Smooth muscle cell (in vitro differentiated cells): Measurements from ENCODE around the gene SLC9A1. TPM values are rescaled to one million over a fixed set of nuclear protein-coding genes. Genes with fewer than 3 reads are reported as not detected.

Experiments used
- DNase-seq: peaks from one replicate; lab custom pipeline; 2025; ENCODE audit not compliant: unreplicated experiment; lab: John Stamatoyannopoulos, UW
- H2AFZ ChIP-seq: fragments of 200-600 bp; sonication (generic); 2 replicates; pipeline ENCODE4 v1.6.0; 2016; ENCODE audit warnings: antibody characterized with exemption, low read depth, mild to moderate bottlenecking
- H3F3A ChIP-seq: fragments of 200-600 bp; sonication (generic); 2 replicates; pipeline ENCODE4 v1.6.0; 2017; ENCODE audit warnings: antibody characterized with exemption, low read depth
- H3K27ac ChIP-seq: fragments of 200-600 bp; sonication (generic); 2 replicates; pipeline ENCODE4 v1.5.1; 2016; ENCODE audit warnings: low read depth, mild to moderate bottlenecking
- H3K27me3 ChIP-seq: fragments of 200-600 bp; sonication (generic); 2 replicates; pipeline ENCODE4 v1.6.1; 2016; ENCODE audit warnings: low read depth, mild to moderate bottlenecking
- H3K36me3 ChIP-seq: fragments of 200-600 bp; sonication (generic); 2 replicates; pipeline ENCODE4 v1.5.1; 2016; ENCODE audit warnings: low read depth
- H3K4me1 ChIP-seq: fragments of 200-600 bp; sonication (generic); 2 replicates; pipeline ENCODE4 v1.5.1; 2016; ENCODE audit warnings: low read depth
- H3K4me2 ChIP-seq: fragments of 200-600 bp; sonication (generic); 2 replicates; pipeline ENCODE4 v1.6.0; 2016; ENCODE audit warnings: mild to moderate bottlenecking
- H3K4me3 ChIP-seq: fragments of 200-600 bp; sonication (generic); 2 replicates; pipeline ENCODE4 v1.5.1; 2016; ENCODE audit warnings: mild to moderate bottlenecking
- H3K79me2 ChIP-seq: fragments of 200-600 bp; sonication (generic); 2 replicates; pipeline ENCODE4 v1.6.0; 2016; ENCODE audit warnings: low read depth, mild to moderate bottlenecking
- H3K9ac ChIP-seq: fragments of 200-600 bp; sonication (generic); 2 replicates; pipeline ENCODE4 v1.6.0; 2016; ENCODE audit warnings: low read depth
- H3K9me3 ChIP-seq: fragments of 200-600 bp; sonication (generic); replicated peaks from 2 replicates; pipeline ENCODE4 v1.5.1; 2016; ENCODE audit warnings: low read depth
- H4K20me1 ChIP-seq: fragments of 200-600 bp; sonication (generic); 2 replicates; pipeline ENCODE4 v1.6.0; 2016; ENCODE audit warnings: low read depth
- WGBS: methylation state at CpG from one replicate; pipeline ENCODE4 v1.1.7; 2016; ENCODE audit warnings: low lambda C conversion rate; 5-methylcytosine and 5-hydroxymethylcytosine counted together
- polyA plus RNA-seq: library from polyadenylated mRNA; unstranded; fragments of >200 nt; fragmentation: Nextera tagmentation; extraction: Ambion mirVana; gene quantifications from 2 replicates; pipeline ENCODE4 v1.2.1, GENCODE V29; 2016
- total RNA-seq: library from RNA; depleted of rRNA; stranded (reverse); fragments of >200 nt; gene quantifications from 2 replicates; pipeline ENCODE4 v1.2.3, GENCODE V29; 2014
- TF ChIP-seq, protein P1 (sequence below): fragments of 200-600 bp; sonication (generic); IDR thresholded peaks from 2 replicates; pipeline ENCODE4 v1.5.1; 2017; ENCODE audit warnings: borderline replicate concordance, mild to moderate bottlenecking, antibody characterized with exemption; ENCODE audit not compliant: insufficient read depth, poor library complexity, severe bottlenecking

SLC9A1 gene
- total and polyA plus RNA-seq, 2 experiments from 2014 or later, result 16.5 to 37.4 TPM

DNA sequence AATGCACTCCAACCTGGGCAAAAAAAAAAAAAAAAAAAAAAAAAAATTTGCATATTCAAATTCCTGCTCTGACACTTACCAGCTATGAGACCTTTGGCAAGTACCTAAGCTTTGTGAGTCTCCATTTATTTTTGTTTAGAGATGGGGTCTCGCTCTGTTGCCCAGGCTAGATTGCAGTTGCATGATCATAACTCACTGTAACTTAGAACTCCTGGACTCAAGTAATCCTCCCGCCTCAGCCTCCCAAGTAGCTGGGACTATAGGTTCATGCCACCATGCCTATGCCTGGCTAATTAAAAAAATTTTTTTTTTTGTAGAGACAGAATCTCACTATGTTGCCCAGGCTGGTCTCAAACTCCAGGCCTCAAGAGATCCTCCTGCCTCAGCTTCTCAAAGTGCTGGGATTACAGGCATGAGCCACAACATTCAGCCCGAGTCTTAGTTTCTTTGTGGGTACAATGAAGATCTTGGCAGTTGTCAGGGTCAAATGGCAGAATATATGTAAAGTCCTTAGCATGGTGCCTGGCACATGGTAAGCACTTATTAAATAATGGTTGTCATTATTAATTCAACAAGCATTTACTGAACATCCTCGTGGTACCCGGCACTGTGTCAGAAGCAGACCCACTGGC is 88.8 kb downstream of the SLC9A1 start:
- H3K79me2 ChIP-seq, result no peaks in the 10 kb centered on the region
- no peak overlapping the region for H3K27ac ChIP-seq
- no peaks in the 10 kb centered on the region for H3F3A ChIP-seq
- no peak overlapping the region for H3K4me3 ChIP-seq
- no peaks in the 10 kb centered on the region for H3K9me3 ChIP-seq
- no peak overlapping the region for H3K9ac ChIP-seq
- H3K4me1 ChIP-seq, result no peaks in the 10 kb centered on the region
- no peaks in the 10 kb centered on the region for H4K20me1 ChIP-seq
- no peak overlapping the region for H2AFZ ChIP-seq
- no peak for DNase-seq
- over 99% methylated on average over 5 of the region's 5 CpGs for WGBS
- H3K27me3 ChIP-seq, result no peaks in the 10 kb centered on the region
- TF ChIP-seq, protein P1, sequence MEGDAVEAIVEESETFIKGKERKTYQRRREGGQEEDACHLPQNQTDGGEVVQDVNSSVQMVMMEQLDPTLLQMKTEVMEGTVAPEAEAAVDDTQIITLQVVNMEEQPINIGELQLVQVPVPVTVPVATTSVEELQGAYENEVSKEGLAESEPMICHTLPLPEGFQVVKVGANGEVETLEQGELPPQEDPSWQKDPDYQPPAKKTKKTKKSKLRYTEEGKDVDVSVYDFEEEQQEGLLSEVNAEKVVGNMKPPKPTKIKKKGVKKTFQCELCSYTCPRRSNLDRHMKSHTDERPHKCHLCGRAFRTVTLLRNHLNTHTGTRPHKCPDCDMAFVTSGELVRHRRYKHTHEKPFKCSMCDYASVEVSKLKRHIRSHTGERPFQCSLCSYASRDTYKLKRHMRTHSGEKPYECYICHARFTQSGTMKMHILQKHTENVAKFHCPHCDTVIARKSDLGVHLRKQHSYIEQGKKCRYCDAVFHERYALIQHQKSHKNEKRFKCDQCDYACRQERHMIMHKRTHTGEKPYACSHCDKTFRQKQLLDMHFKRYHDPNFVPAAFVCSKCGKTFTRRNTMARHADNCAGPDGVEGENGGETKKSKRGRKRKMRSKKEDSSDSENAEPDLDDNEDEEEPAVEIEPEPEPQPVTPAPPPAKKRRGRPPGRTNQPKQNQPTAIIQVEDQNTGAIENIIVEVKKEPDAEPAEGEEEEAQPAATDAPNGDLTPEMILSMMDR, result no peak
- H3K36me3 ChIP-seq, result no peaks in the 10 kb centered on the region
- H3K4me2 ChIP-seq, result no peak overlapping the region

DNA sequence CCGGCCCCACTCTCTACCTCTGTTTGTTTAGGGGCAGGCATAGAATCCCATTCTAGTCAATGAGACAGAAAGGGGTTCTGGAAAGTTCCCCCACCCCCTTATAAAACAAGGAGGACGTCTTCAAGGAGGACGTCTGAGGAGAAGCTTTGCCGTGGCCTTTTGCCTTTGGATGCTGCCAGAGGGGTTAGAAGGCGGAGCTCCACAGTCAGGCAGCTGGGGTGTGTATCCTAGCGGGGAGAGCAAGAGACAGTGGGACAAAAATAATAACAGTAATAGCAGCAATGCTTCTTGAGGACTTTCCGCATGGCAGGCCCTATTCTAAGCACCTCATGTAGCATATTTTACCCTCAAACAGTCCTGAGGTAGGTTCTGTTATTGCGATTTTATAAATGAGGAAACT is 94.0 kb downstream of the SLC9A1 start:
- Histone ChIP-seq H3K27me3 (no peaks in the 10 kb centered on the region), H4K20me1 (no peaks in the 10 kb centered on the region), H3F3A (no peaks in the 10 kb centered on the region), H3K4me1 (peaks cover 15% of the 10 kb centered on the region), H3K27ac (no peak overlapping the region), H3K9me3 (no peaks in the 10 kb centered on the region), H3K9ac (no peak overlapping the region), H3K4me2 (no peak overlapping the region), H3K4me3 (no peak overlapping the region), H3K36me3 (no peaks in the 10 kb centered on the region), H3K79me2 (no peaks in the 10 kb centered on the region), H2AFZ (no peak overlapping the region)
- no peak for DNase-seq
- TF ChIP-seq, protein P1, result no peak
- WGBS, result 90% methylated on average over 8 of the region's 8 CpGs

DNA sequence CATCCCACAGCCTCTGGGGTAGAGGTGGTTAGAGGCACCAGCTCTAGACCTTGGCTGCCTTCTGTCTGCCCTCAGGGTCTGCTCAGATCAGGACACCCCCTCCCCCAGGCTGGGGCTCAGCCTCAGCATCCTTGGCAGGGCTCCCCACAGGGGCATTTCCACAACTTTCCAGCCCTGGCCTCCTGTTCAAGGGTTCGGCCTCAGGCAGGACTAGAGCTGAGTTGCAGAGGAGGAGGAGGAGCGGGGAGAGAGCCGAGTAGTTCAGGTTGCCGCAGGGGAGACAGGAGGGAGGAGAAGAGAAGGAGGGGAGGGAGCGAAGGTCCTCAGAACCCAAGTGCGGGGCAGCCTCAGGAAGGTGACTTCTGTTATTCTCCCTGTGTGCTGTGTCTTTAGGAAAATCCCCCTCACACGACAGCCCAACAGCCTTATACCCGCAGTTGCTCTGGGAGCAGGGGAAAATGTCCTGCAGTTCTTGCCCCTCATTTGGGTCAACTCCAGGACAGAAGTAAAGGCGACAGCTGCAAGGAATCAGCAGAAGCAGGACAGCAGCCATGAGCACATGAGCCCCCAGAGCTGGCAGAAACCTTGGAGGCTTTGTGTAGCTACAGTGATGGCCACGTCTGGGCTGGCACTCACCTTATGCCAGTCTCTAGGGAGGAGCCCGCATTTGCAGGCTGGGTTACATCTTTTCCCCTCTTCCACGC is 95.8 kb downstream of the SLC9A1 start:
- TF ChIP-seq, protein P1, result no peak

More for the DNA sequence above, 95.8 kb downstream of the SLC9A1 start:
- Histone ChIP-seq H3K9me3 (no peaks in the 10 kb centered on the region), H3K36me3 (no peaks in the 10 kb centered on the region), H4K20me1 (no peaks in the 10 kb centered on the region), H3K4me1 (peaks cover 15% of the 10 kb centered on the region), H3K4me2 (no peak overlapping the region), H3K9ac (no peak overlapping the region), H3K27ac (no peak overlapping the region), H3K79me2 (no peaks in the 10 kb centered on the region), H3F3A (no peaks in the 10 kb centered on the region), H3K27me3 (no peaks in the 10 kb centered on the region), H2AFZ (no peak overlapping the region), H3K4me3 (no peak overlapping the region)
- DNase-seq, result no peak
- 67% methylated on average over 11 of the region's 12 CpGs for WGBS
